H1 (cell line): ENCODE results near the gene VPS9D1.
"Not testable (repeated sequence)": the region's sequence is repeated elsewhere in the genome, so short reads cannot be mapped to it uniquely, and the experiment has no call there.

Experiments
- CHD1 ChIP-seq: IDR thresholded peaks from 2 replicates; pipeline ENCODE4 v1.6.1; 2012; ENCODE audit warnings: low read depth, low read length, improper control_type of control experiment
- EP300 ChIP-seq, 2 experiments: IDR thresholded peaks; 1 replicate in 1 of 2; 2 replicates in 1 of 2; pipeline ENCODE4 v1.6.1; 2011 to 2012; ENCODE audit warnings: low read depth in 2 of 2, low read length in 2 of 2, mild to moderate bottlenecking in 2 of 2, borderline replicate concordance in 1 of 2, inconsistent platforms in 1 of 2, moderate library complexity in 1 of 2
- JUN ChIP-seq: IDR thresholded peaks from 2 replicates; pipeline ENCODE4 v1.6.1; 2011; ENCODE audit warnings: low read depth, mild to moderate bottlenecking, improper control_type of control experiment, low read length
- POLR2AphosphoS5 ChIP-seq: IDR thresholded peaks from 2 replicates; pipeline ENCODE4 v1.6.1; 2011; ENCODE audit warnings: low read depth, low read length
- SIN3A ChIP-seq, 2 experiments: IDR thresholded peaks in 1 of 2; conservative IDR thresholded peaks in 1 of 2; 2 replicates each; pipeline ENCODE4 v1.6.1; 2011 to 2012; ENCODE audit warnings: low read length in 2 of 2, improper control_type of control experiment in 1 of 2, low read depth in 1 of 2, mild to moderate bottlenecking in 1 of 2
- TCF12 ChIP-seq: IDR thresholded peaks from 2 replicates; pipeline ENCODE4 v1.6.1; 2011; ENCODE audit warnings: low read depth, mild to moderate bottlenecking, low read length
- TF ChIP-seq, protein P1 (sequence below), 3 experiments: IDR thresholded peaks; 1 replicate in 2 of 3; 2 replicates in 1 of 3; pipeline versions ENCODE4 v1.5.1 to v1.6.1; 2011; ENCODE audit warnings: low read length in 3 of 3, mild to moderate bottlenecking in 3 of 3, inconsistent platforms in 2 of 3, low read depth in 1 of 3, moderate library complexity in 1 of 3; ENCODE audit not compliant: insufficient read depth in 1 of 3; ENCODE audit errors: control extremely low read depth in 1 of 3

DNA sequence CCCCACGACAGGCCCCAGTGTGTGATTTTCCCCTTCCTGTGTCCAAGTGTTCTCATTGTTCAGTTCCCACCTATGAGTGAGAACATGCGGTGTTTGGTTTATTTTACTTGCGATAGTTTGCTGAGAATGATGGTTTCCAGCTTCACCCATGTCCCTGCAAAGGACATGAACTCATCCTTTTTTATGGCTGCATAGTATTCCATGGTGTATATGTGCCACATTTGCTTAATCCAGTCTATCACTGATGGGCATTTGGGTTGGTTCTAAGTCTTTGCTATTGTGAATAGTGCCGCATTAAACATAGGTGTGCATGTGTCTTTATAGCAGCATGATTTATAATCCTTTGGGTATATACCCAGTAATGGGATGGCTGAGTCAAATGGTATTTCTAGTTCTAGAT lies 49.1 kb downstream of the VPS9D1 start:
- not testable (repeated sequence) for TF ChIP-seq TCF12; CHD1; SIN3A (conservative IDR thresholded peaks at IDR 0.05 in 1 of 2, IDR thresholded peaks at IDR 0.05 in 1 of 2; ENCODE audit: low read depth in 1 of 2, low read length in 2 of 2); POLR2AphosphoS5; JUN; EP300 (IDR thresholded peaks at IDR 0.05; ENCODE audit: borderline replicate concordance in 1 of 2, low read depth in 2 of 2, low read length in 2 of 2)
- TF ChIP-seq, protein P1, sequence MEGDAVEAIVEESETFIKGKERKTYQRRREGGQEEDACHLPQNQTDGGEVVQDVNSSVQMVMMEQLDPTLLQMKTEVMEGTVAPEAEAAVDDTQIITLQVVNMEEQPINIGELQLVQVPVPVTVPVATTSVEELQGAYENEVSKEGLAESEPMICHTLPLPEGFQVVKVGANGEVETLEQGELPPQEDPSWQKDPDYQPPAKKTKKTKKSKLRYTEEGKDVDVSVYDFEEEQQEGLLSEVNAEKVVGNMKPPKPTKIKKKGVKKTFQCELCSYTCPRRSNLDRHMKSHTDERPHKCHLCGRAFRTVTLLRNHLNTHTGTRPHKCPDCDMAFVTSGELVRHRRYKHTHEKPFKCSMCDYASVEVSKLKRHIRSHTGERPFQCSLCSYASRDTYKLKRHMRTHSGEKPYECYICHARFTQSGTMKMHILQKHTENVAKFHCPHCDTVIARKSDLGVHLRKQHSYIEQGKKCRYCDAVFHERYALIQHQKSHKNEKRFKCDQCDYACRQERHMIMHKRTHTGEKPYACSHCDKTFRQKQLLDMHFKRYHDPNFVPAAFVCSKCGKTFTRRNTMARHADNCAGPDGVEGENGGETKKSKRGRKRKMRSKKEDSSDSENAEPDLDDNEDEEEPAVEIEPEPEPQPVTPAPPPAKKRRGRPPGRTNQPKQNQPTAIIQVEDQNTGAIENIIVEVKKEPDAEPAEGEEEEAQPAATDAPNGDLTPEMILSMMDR (IDR thresholded peaks at IDR 0.05; ENCODE audit: control extremely low read depth in 1 of 3, insufficient read depth in 1 of 3, low read depth in 1 of 3, low read length in 3 of 3), result not testable (repeated sequence)
